ENCODE results near the gene ANKRD9.
A peak's percentile ranks its signal among the peaks of the same experiment; 100 is the strongest.
"Not testable (repeated sequence)": the region's sequence is repeated elsewhere in the genome, so short reads cannot be mapped to it uniquely, and the experiment has no call there.

ANKRD9 gene

DNA sequence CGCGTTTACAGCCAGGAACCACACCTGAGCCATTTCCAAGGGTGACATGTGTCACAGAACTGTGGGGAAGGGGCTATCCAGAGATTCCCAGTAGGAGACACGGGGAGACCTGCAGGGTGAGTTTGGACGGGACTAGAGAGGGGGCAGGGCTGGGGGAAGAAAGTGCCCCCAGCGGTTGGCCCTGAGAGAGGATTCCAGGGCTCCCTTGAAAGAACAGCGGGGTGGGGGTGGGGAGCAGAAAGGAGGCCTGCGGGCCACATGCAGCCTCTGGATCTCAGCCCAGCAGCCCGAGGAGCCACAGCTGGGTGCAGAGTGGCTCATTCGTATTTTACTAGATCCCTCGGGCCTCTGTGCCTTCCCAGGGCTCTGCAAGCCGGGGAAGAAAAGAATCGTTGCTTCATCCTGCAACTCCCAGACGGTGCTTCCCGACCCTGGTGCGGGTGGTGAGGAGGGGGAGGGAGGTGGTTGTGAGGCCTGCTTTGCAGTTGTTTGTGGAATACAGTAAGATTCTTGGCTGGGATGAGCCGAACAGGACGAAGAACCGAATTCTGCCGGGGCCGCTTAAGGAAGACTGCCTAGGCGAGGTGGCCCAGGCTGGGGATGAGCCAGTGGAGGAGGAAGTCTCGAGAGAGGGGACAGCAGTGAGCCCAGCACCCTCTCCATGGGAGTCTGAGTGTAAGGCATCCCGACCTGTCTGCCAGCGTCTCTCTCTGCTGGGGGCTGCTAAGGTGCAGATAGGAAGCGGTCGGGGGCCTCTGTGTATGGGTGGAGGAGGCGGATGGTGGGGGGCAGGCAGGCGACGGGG, 36.1 kb upstream of the ANKRD9 start:
- H3K4me3 ChIP-seq (ENCODE audit: low read depth, low read length), result peak overlapping the region; percentile 41; the same call in 1 of the 2 replicates
- no peaks in the 10 kb centered on the region for H3K9me3 ChIP-seq (ENCODE audit: control insufficient read depth, insufficient read depth, low read length)
- peaks cover 8% of the 10 kb centered on the region; the same call in 1 of the 2 replicates for H3K27me3 ChIP-seq (ENCODE audit: control insufficient read depth, insufficient read depth, low read length)
- peaks cover 18% of the 10 kb centered on the region for H3K4me1 ChIP-seq (ENCODE audit: control insufficient read depth, insufficient read depth, low read length)
- peak overlapping the region; percentile 58; the same call in 1 of the 2 replicates for H3K9ac ChIP-seq (ENCODE audit: low read depth, low read length)
- peak overlapping the region; percentile 84 for H3K27ac ChIP-seq (ENCODE audit: low read depth, low read length)
- no peaks in the 10 kb centered on the region for H3K36me3 ChIP-seq (ENCODE audit: control insufficient read depth, insufficient read depth, low read length)

GRCh38 chr14:102544747-102545460, 35.3 kb upstream of the ANKRD9 start:
- peak overlapping the region; percentile 84 for H3K27ac ChIP-seq (ENCODE audit: low read depth, low read length)
- H3K9me3 ChIP-seq (ENCODE audit: control insufficient read depth, insufficient read depth, low read length), result no peaks in the 10 kb centered on the region
- H3K27me3 ChIP-seq (ENCODE audit: control insufficient read depth, insufficient read depth, low read length), result peaks cover 8% of the 10 kb centered on the region; the same call in 1 of the 2 replicates
- peak overlapping the region; percentile 41 for H3K4me3 ChIP-seq (ENCODE audit: low read depth, low read length)
- H3K36me3 ChIP-seq (ENCODE audit: control insufficient read depth, insufficient read depth, low read length), result no peaks in the 10 kb centered on the region
- peaks cover 23% of the 10 kb centered on the region for H3K4me1 ChIP-seq (ENCODE audit: control insufficient read depth, insufficient read depth, low read length)
- no peak overlapping the region for H3K9ac ChIP-seq (ENCODE audit: low read depth, low read length)

- Histone ChIP-seq H3K27ac (ENCODE audit: low read depth, low read length) (no peak overlapping the region), H3K9me3 (ENCODE audit: control insufficient read depth, insufficient read depth, low read length) (no peaks in the 10 kb centered on the region), H3K27me3 (ENCODE audit: control insufficient read depth, insufficient read depth, low read length) (peaks cover 8% of the 10 kb centered on the region; the same call in 1 of the 2 replicates), H3K36me3 (ENCODE audit: control insufficient read depth, insufficient read depth, low read length) (no peaks in the 10 kb centered on the region), H3K9ac (ENCODE audit: low read depth, low read length) (no peak overlapping the region), H3K4me3 (ENCODE audit: low read depth, low read length) (peak overlapping the region; percentile 41), H3K4me1 (ENCODE audit: control insufficient read depth, insufficient read depth, low read length) (peaks cover 23% of the 10 kb centered on the region)
Observed at GRCh38 chr14:102544046-102544746, 34.6 kb upstream of the ANKRD9 start.

DNA sequence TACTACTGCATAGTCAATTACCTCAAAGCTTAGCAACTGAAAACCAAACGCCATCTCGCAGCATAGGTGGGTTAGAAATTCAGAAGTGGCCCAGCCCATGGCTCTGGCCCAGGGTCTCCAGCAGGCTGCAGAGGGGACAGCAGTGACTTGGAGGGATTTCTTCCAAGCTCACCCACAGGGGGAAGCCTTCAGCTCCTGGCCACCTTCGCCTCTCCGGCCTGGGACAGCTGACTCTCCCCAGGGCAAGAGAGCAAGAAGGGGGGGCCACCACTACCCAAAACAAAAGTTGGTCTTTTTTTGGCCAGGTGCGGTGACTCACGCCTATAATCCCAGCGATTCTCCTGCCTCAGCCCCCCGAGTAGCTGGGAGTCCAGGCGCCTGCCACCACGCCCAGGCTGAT, 32.2 kb upstream of the ANKRD9 start:
- Histone ChIP-seq H3K9ac (ENCODE audit: low read depth, low read length) (no peak overlapping the region), H3K4me1 (ENCODE audit: control insufficient read depth, insufficient read depth, low read length) (peaks cover 23% of the 10 kb centered on the region), H3K4me3 (ENCODE audit: low read depth, low read length) (no peak overlapping the region), H3K27ac (ENCODE audit: low read depth, low read length) (no peak overlapping the region), H3K36me3 (ENCODE audit: control insufficient read depth, insufficient read depth, low read length) (no peaks in the 10 kb centered on the region), H3K9me3 (ENCODE audit: control insufficient read depth, insufficient read depth, low read length) (no peaks in the 10 kb centered on the region), H3K27me3 (ENCODE audit: control insufficient read depth, insufficient read depth, low read length) (peaks cover 8% of the 10 kb centered on the region; the same call in 1 of the 2 replicates)

GRCh38 chr14:102541029-102541491, 31.5 kb upstream of the ANKRD9 start:
- H3K4me3 ChIP-seq (ENCODE audit: low read depth, low read length); H3K27me3 ChIP-seq (ENCODE audit: control insufficient read depth, insufficient read depth, low read length); H3K36me3 ChIP-seq (ENCODE audit: control insufficient read depth, insufficient read depth, low read length); H3K9ac ChIP-seq (ENCODE audit: low read depth, low read length); H3K27ac ChIP-seq (ENCODE audit: low read depth, low read length); H3K9me3 ChIP-seq (ENCODE audit: control insufficient read depth, insufficient read depth, low read length): not testable (repeated sequence)
- peaks cover 22% of the 10 kb centered on the region for H3K4me1 ChIP-seq (ENCODE audit: control insufficient read depth, insufficient read depth, low read length)

DNA sequence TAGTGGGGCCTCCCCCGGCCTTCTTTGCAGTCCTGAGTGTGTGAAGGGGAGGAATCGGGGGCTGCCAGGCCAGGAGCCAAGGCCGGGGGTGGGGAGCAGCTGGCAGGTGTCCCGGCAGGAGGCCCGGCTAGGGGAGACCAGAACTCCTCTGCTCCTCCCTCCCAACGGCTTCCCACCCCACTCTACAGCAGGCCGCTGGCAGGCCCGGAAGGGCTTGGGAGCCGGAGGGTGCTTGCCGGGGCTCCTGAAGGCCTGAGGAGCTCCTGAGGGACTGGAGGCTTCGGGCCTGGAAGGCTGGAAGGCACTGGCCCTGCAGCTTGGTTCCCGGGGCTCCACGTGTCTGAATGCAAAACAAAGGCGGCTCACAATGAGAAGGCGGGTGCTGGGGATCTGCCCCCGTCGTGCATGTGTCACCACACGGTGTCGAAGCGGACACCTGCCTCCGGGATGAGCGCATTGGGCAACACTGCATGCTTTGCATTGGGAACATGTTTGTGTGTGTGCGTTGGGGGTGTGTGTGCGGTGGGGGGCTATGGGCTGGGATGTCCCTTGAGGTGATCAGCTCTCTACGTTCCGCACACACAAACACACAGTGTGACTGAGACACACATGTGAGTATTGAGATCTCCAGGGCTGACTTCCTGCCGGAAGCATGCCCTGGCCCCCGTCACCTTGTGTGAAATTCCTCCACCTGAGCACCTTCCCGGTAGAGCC, 30.9 kb upstream of the ANKRD9 start:
- H3K36me3 ChIP-seq (ENCODE audit: control insufficient read depth, insufficient read depth, low read length), result no peaks in the 10 kb centered on the region
- H3K4me3 ChIP-seq (ENCODE audit: low read depth, low read length), result no peak overlapping the region
- H3K4me1 ChIP-seq (ENCODE audit: control insufficient read depth, insufficient read depth, low read length), result peaks cover 16% of the 10 kb centered on the region
- no peaks in the 10 kb centered on the region for H3K9me3 ChIP-seq (ENCODE audit: control insufficient read depth, insufficient read depth, low read length)
- H3K9ac ChIP-seq (ENCODE audit: low read depth, low read length), result no peak overlapping the region
- peaks cover 8% of the 10 kb centered on the region; the same call in 1 of the 2 replicates for H3K27me3 ChIP-seq (ENCODE audit: control insufficient read depth, insufficient read depth, low read length)
- no peak overlapping the region for H3K27ac ChIP-seq (ENCODE audit: low read depth, low read length)

DNA sequence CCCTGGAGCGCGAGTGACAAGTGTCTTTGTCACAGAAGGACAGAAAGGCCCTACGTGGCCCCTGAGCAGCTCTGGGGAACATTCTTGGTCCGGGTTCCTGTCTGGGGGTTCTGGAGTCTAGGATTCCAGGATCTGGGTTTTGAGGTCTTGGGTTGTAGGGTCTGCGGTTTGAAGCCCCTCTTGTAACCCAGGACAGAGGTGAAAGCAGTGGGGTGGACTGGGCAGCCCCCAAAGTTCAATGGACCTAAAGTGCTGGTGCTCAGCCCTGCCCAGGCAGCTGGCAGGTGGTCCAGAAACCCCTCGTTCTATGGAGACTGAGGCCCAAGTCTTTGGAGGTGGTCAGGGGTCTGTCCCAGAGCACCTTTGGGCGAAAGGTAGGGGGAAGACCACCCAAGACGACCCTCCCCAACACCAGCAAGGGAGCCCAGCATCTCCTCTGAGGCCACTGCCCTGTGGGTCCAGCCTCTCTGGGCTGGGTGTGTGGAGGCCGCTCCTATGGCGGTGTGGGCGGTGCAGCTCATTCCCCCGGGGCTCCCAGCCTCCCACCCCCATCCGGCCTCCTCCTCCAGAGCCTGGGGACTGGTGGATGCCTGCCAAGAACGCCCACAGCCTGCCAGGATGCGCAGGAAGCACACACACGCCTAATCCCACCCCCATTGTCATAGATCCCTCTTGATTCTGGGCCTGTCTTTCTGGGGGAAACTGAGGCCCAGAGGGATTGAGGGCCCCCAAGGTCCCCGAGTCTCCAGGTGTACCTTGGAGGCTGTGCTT, 30.2 kb upstream of the ANKRD9 start:
- Histone ChIP-seq H3K27ac (ENCODE audit: low read depth, low read length) (no peak overlapping the region), H3K27me3 (ENCODE audit: control insufficient read depth, insufficient read depth, low read length) (peaks cover 4% of the 10 kb centered on the region; the same call in 1 of the 2 replicates), H3K9me3 (ENCODE audit: control insufficient read depth, insufficient read depth, low read length) (no peaks in the 10 kb centered on the region), H3K36me3 (ENCODE audit: control insufficient read depth, insufficient read depth, low read length) (no peaks in the 10 kb centered on the region), H3K4me1 (ENCODE audit: control insufficient read depth, insufficient read depth, low read length) (peaks cover 11% of the 10 kb centered on the region), H3K9ac (ENCODE audit: low read depth, low read length) (no peak overlapping the region), H3K4me3 (ENCODE audit: low read depth, low read length) (no peak overlapping the region)

DNA sequence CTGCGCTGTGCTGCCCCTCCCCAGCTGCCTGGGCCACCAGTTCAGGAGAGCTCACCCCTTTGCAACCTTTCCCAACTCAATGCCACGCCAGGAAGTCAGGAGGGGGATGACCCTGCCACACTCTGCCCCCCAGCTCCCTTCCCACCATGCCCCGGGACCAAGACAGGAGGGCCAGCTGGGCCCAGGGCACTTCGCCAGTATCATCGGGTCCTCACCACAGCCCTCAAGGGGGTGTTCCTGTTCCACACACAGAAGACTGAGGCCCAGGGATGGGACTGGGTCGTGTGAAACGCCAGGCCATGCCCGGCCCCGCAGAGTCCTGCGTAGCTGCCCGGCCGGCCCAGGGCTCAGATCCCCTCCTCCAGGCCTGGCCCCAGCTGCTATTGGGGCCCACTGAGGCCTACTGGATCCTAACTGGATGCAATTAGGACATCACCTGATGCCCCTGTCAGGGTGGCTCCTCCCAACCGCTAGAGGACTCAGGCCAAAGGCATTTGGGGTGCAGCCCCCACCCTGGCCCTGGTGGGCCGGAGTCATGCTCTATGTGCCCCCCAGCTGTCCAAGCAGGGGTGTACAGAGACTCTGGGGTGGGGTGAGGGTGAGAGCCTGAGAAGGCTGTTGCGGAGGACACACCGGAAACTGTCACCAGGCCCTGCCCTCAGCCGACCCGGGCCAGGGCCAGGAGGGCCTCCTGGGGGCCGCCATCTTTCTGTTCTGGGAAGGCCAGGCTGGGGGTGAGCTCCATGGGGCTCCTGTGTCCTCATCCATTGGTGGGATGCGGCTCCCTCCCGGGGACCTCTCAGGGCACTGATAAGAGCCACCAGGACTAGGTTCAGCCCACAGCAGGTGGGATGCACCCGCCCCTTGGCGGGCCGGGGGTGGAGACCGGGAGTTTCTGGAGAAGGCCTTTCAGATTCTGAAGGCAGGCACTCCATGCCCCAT, 29.3 kb upstream of the ANKRD9 start:
- Histone ChIP-seq H3K27ac (ENCODE audit: low read depth, low read length) (no peak overlapping the region), H3K4me1 (ENCODE audit: control insufficient read depth, insufficient read depth, low read length) (peaks cover 7% of the 10 kb centered on the region), H3K27me3 (ENCODE audit: control insufficient read depth, insufficient read depth, low read length) (no peaks in the 10 kb centered on the region), H3K9ac (ENCODE audit: low read depth, low read length) (no peak overlapping the region), H3K36me3 (ENCODE audit: control insufficient read depth, insufficient read depth, low read length) (no peaks in the 10 kb centered on the region), H3K4me3 (ENCODE audit: low read depth, low read length) (no peak overlapping the region), H3K9me3 (ENCODE audit: control insufficient read depth, insufficient read depth, low read length) (no peaks in the 10 kb centered on the region)

DNA sequence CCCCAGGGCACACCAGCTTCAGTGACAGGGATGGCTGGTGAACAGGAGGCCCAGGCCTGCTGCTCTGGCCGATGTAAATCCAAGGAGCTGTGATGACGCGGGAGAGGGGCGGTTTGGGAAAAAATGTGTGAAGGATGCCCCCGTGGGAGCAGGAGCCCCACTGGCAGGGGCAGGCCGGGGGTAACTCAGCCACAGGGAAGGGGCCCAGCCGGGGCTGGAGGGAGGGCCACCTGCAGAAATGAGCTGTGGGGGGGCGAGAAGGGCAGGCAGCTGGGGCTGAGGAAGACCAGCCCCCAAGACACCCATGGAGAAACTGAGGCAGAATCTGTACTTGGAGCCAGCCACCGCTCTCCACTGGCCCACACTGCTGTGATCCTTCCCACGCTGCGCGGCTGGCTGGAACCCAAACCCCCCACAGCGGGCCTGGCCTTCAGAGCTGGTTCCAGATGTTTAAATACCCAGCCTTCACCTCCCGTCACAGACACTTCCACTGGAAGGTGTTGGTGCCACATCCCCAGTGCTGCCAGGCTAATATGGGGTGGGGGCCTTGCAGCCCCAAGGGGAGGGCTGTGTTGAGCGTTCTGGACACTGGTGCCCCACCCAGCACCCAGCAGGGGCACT, 28.5 kb upstream of the ANKRD9 start:
- no peak overlapping the region for H3K9ac ChIP-seq (ENCODE audit: low read depth, low read length)
- H3K27ac ChIP-seq (ENCODE audit: low read depth, low read length), result no peak overlapping the region
- no peaks in the 10 kb centered on the region for H3K36me3 ChIP-seq (ENCODE audit: control insufficient read depth, insufficient read depth, low read length)
- H3K9me3 ChIP-seq (ENCODE audit: control insufficient read depth, insufficient read depth, low read length), result no peaks in the 10 kb centered on the region
- H3K4me1 ChIP-seq (ENCODE audit: control insufficient read depth, insufficient read depth, low read length), result peaks cover 6% of the 10 kb centered on the region; the same call in 1 of the 2 replicates
- no peak overlapping the region for H3K4me3 ChIP-seq (ENCODE audit: low read depth, low read length)
- H3K27me3 ChIP-seq (ENCODE audit: control insufficient read depth, insufficient read depth, low read length), result no peaks in the 10 kb centered on the region

All from HUES48 (cell line).